ENCODE results near the gene LYPLA2. TPM values are rescaled to one million over a fixed set of nuclear protein-coding genes. Genes with fewer than 3 reads are reported as not detected.
"Not testable (repeated sequence)": the region's sequence is repeated elsewhere in the genome, so short reads cannot be mapped to it uniquely, and the experiment has no call there.

The LYPLA2 gene
- total RNA-seq, 1 donor from 2014 or later: 45.9 TPM

DNA sequence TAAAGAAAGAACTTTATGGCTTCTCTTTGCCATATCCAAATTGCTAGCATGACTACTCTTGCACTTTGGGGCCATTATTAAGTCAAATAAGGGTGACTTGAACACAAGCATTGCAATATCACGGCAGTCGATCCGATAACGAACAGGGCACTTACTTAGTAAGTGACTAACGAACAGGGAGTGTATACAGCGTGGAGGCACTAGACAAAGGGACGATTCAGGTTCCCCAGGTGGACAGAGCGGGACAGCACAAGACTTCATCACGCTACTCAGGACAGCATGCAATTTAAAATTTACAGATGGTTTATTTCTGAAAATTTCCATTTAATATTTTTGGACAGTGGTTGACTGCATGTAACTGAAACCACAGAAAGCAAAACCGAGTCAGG is 18.1 kb upstream of the LYPLA2 start:
- Histone ChIP-seq H3K36me3 (peaks cover 5% of the 10 kb centered on the region), H3K27ac (no peak overlapping the region), H3K27me3 (no peaks in the 10 kb centered on the region), H3K9me3 (no peaks in the 10 kb centered on the region), H3K4me1 (peaks cover 15% of the 10 kb centered on the region), H3K4me3 (no peak overlapping the region)
- DNase-seq (no peak), ATAC-seq (no peak)
- TF ChIP-seq, protein P1, sequence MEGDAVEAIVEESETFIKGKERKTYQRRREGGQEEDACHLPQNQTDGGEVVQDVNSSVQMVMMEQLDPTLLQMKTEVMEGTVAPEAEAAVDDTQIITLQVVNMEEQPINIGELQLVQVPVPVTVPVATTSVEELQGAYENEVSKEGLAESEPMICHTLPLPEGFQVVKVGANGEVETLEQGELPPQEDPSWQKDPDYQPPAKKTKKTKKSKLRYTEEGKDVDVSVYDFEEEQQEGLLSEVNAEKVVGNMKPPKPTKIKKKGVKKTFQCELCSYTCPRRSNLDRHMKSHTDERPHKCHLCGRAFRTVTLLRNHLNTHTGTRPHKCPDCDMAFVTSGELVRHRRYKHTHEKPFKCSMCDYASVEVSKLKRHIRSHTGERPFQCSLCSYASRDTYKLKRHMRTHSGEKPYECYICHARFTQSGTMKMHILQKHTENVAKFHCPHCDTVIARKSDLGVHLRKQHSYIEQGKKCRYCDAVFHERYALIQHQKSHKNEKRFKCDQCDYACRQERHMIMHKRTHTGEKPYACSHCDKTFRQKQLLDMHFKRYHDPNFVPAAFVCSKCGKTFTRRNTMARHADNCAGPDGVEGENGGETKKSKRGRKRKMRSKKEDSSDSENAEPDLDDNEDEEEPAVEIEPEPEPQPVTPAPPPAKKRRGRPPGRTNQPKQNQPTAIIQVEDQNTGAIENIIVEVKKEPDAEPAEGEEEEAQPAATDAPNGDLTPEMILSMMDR (IDR thresholded peaks at IDR 0.05): no peak
- intact Hi-C loops (cut with DNase I): no loop called here

DNA sequence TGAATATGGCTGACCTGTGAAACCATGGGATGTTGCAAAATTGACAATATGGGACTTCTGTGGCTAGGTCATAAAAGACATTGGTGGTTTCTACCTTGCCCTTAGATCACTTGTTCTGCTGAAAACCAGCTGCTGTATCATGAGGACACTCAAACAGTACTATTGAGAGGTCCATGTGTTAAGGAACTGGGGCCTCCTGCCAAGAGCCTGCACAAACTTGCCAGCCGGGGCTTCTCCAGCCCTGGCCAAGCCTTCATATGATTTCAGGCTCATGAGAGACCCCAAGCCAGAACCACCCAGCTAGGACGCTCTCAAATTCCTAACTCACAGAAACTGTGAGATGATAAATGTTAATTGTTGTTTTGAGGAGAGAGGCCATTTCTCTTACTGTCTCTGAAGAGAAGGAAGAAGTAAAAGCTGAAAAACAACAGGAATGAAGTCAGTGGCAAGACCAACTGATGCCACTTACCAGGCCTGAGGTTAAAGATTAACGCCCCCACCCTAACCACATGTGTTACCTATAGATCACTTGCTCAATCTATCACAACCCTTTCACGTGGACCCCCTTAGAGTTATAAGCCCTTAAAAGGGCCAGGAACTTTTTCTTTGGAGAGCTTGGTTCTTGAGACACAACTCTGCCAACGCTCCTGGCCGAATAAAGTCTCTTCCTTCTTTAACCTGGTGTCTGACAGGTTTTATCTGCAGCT is 16.6 kb upstream of the LYPLA2 start:
- H3K9me3 ChIP-seq: no peaks in the 10 kb centered on the region
- no peaks in the 10 kb centered on the region for H3K36me3 ChIP-seq
- H3K27ac ChIP-seq: no peak overlapping the region
- H3K27me3 ChIP-seq: no peaks in the 10 kb centered on the region
- DNase-seq: peak; percentile 38
- TF ChIP-seq, protein P1 (IDR thresholded peaks at IDR 0.05): no peak
- intact Hi-C loops (cut with DNase I): no loop called here
- no peak overlapping the region for H3K4me3 ChIP-seq
- H3K4me1 ChIP-seq: peaks cover 22% of the 10 kb centered on the region
- ATAC-seq: no peak

DNA sequence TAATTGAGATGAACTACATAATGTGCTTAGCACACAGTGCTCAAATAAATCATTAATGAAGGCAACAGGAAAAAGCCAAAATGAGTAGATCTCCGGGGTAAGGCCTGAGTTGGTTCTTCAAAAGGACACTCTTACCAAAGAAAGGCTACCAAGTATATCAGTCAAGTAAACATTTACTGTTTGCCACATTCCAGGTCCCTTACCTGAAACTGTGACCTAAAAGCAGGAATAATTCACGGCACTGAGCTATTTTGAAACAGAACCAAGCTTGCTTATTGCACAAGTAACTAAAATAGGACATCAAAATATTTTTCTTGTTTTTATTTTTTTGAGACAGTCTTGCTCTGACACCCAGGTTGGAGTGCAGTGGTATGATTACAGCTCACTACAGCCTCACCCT is 14.7 kb upstream of the LYPLA2 start:
- Histone ChIP-seq H3K27me3 (no peaks in the 10 kb centered on the region), H3K4me3 (no peak overlapping the region), H3K9me3 (no peaks in the 10 kb centered on the region), H3K4me1 (peaks cover 32% of the 10 kb centered on the region), H3K36me3 (peaks cover 17% of the 10 kb centered on the region), H3K27ac (no peak overlapping the region)
- intact Hi-C loops (cut with DNase I): no loop called here
- ATAC-seq (no peak), DNase-seq (no peak)
- TF ChIP-seq, protein P1 (IDR thresholded peaks at IDR 0.05): no peak

DNA sequence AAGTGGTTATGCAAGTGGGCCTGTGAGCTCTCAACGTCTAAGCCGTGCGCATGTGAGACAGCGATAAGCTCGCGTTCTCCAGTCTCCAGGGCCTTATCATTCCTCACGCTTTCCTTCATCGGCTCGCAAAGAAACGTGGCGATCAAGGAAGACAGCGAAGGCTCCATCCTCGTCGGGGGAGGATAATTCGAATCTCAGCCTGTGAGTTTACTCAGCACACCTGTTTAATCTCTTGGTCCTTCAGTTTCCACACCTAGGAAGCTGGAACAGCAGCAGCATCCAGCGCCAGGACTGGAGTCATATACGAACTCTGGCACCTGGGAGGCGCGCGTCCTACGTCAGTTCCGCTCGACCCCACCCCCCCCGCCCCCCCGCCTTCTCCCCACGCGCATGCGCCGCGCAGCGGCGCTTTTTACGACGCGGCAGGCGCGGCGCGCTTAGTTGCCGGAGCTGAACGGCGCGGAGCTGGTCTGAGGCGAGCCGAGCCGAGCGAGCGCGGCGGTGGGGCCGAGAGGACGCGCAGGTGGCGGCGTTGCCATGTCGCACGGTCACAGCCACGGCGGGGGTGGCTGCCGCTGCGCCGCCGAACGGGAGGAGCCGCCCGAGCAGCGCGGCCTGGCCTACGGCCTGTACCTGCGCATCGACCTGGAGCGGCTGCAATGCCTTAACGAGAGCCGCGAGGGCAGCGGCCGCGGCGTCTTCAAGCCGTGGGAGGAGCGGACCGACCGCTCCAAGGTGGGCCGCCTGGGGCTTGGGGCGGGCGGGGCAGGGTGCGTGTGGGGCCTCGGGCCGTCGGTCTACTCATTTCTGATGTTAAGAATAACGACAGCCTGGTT is 12.7 kb upstream of the LYPLA2 start, which contains the start of gene PITHD1:
Gene PITHD1, plus strand, starts transcription at position 440 of the 836 bp plus-strand sequence. Its CDS starts 98 bp downstream, at position 538.
- H3K36me3 ChIP-seq: peaks cover 31% of the 10 kb centered on the region
- peak within 1 kb of the TSS; percentile 82 for H3K4me3 ChIP-seq
- H3K4me1 ChIP-seq: peaks cover 28% of the 10 kb centered on the region
- intact Hi-C loops (cut with DNase I): no loop called here
- TF ChIP-seq, protein P1 (IDR thresholded peaks at IDR 0.05): peak; percentile 3
- ATAC-seq (peak; percentile 91), DNase-seq (peak; percentile 92)
- H3K9me3 ChIP-seq: no peaks in the 10 kb centered on the region
- H3K27ac ChIP-seq: peak within 1 kb of the TSS; percentile 95
- no peaks in the 10 kb centered on the region for H3K27me3 ChIP-seq

DNA sequence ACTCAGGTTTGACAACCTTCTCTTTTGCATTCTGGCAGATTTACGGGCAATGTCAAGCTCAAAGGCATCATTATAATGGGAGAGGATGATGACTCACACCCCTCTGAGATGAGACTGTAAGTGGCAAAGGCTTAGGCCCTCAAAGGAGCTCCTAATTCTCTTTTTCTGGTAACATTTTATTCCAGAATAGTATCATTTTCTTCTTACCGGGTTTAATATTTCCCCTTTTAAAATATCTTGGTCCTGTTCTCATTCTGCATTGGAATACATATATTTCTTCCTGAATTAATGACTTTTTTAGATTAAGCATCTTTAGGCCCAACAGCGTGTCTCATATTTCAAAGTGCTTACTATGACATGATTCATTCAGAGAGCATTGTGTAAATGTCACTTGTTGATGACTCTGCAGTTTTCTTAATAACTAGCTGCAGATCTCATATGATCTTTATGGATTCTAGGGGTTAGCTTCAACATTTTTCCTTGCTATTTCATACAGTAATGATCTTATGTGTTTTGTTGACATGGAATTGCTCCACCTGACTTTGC is 11.0 kb upstream of the LYPLA2 start:
- intact Hi-C loops (cut with DNase I): no loop called here

DNA sequence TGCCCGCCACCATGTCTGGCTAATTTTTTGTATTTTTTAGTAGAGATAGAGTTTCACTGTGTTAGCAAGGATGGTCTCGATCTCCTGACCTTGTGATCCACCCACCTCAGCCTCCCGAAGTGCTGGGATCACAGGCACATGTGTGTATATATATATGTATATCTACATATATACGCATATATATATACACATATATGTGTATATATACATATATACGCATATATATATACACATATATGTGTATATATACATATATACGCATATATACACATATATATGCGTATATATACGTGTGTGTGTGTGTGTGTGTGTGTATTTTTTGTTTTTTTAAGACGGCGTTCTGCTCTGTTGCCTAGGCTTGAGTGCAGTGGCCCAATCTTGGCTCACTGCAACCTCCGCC is 7.8 kb upstream of the LYPLA2 start:
- Histone ChIP-seq H3K36me3 (peaks cover 80% of the 10 kb centered on the region), H3K4me1 (peaks cover 17% of the 10 kb centered on the region)
- DNase-seq; H3K4me3 ChIP-seq; ATAC-seq; intact Hi-C loops (cut with DNase I); H3K9me3 ChIP-seq; H3K27ac ChIP-seq; H3K27me3 ChIP-seq: not testable (repeated sequence)

More for the DNA sequence above, 11.0 kb upstream of the LYPLA2 start:
- Histone ChIP-seq H3K4me3 (no peak overlapping the region), H3K4me1 (peaks cover 28% of the 10 kb centered on the region), H3K27ac (no peak overlapping the region), H3K9me3 (no peaks in the 10 kb centered on the region), H3K27me3 (no peaks in the 10 kb centered on the region), H3K36me3 (peaks cover 47% of the 10 kb centered on the region)
- DNase-seq: no peak
- ATAC-seq: no peak
- TF ChIP-seq, protein P1 (IDR thresholded peaks at IDR 0.05): no peak
